Dendritic cell treated with granulocyte-macrophage colony-stimulating factor and Interleukin-4, amounts not matched to agents 40 ng/mL and 50 ng/mL, for 4 days (primary cell): ENCODE measurements around the gene VCPKMT.
"Not testable (repeated sequence)": the region's sequence is repeated elsewhere in the genome, so short reads cannot be mapped to it uniquely, and the experiment has no call there.

Experiments used
- H3K27ac Mint-ChIP-seq: one replicate; pipeline ENCODE4 v1.8.0; 2022; ENCODE audit warnings: mild to moderate bottlenecking, mixed read lengths
- H3K27me3 Mint-ChIP-seq: one replicate; pipeline ENCODE4 v1.8.0; 2022; ENCODE audit warnings: mild to moderate bottlenecking, mixed read lengths
- H3K36me3 Mint-ChIP-seq: one replicate; pipeline ENCODE4 v1.8.0; 2022; ENCODE audit warnings: low read depth, mixed read lengths
- H3K4me1 Mint-ChIP-seq: one replicate; pipeline ENCODE4 v1.8.0; 2022; ENCODE audit warnings: low read depth, mixed read lengths
- H3K4me3 Mint-ChIP-seq: one replicate; pipeline ENCODE4 v1.8.0; 2022; ENCODE audit warnings: mild to moderate bottlenecking, moderate library complexity, mixed read lengths
- H3K9me3 Mint-ChIP-seq: one replicate; pipeline ENCODE4 v1.8.0; 2022; ENCODE audit warnings: mixed read lengths
- intact Hi-C: fragments of 100-400 bp; cut with micrococcal nuclease; formaldehyde crosslinking; loops from one replicate; pipeline ENCODE4 v1.15.0; 2022

Gene VCPKMT

GRCh38 chr14:50086321-50086711 lies 30.1 kb downstream of the VCPKMT start:
- Mint-ChIP-seq H3K4me3 (no peak overlapping the region), H3K27ac (no peak overlapping the region), H3K27me3 (no peaks in the 10 kb centered on the region), H3K36me3 (peaks cover 6% of the 10 kb centered on the region), H3K9me3 (no peaks in the 10 kb centered on the region), H3K4me1 (peaks cover 69% of the 10 kb centered on the region)
- intact Hi-C loops: no loop called here

- peaks cover 63% of the 10 kb centered on the region for H3K4me1 Mint-ChIP-seq
- H3K36me3 Mint-ChIP-seq: peaks cover 6% of the 10 kb centered on the region
- H3K4me3 Mint-ChIP-seq: no peak overlapping the region
- H3K27me3 Mint-ChIP-seq: no peaks in the 10 kb centered on the region
- H3K9me3 Mint-ChIP-seq: no peaks in the 10 kb centered on the region
- intact Hi-C loops: no loop called here
- no peak overlapping the region for H3K27ac Mint-ChIP-seq
Measured at GRCh38 chr14:50085570-50086320, 30.6 kb downstream of the VCPKMT start.

GRCh38 chr14:50084666-50085065 lies 31.7 kb downstream of the VCPKMT start:
- H3K9me3 Mint-ChIP-seq: no peaks in the 10 kb centered on the region
- peaks cover 6% of the 10 kb centered on the region for H3K36me3 Mint-ChIP-seq
- H3K27ac Mint-ChIP-seq: no peak overlapping the region
- H3K4me1 Mint-ChIP-seq: peaks cover 54% of the 10 kb centered on the region
- H3K4me3 Mint-ChIP-seq: no peak overlapping the region
- H3K27me3 Mint-ChIP-seq: no peaks in the 10 kb centered on the region
- intact Hi-C loops: no loop called here

GRCh38 chr14:50083467-50084337 lies 32.7 kb downstream of the VCPKMT start:
- Mint-ChIP-seq H3K27ac (peak overlapping the region; percentile 83), H3K27me3 (no peaks in the 10 kb centered on the region), H3K9me3 (no peaks in the 10 kb centered on the region), H3K4me1 (peaks cover 54% of the 10 kb centered on the region), H3K4me3 (no peak overlapping the region), H3K36me3 (peaks cover 6% of the 10 kb centered on the region)
- intact Hi-C loops: loop anchor here (2.0 kb wide), 1 partner anchor 19 kb away; no protein-coding TSS in a partner anchor

GRCh38 chr14:50082784-50083466 lies 33.4 kb downstream of the VCPKMT start:
- H3K4me1 Mint-ChIP-seq: peaks cover 54% of the 10 kb centered on the region
- peaks cover 6% of the 10 kb centered on the region for H3K36me3 Mint-ChIP-seq
- intact Hi-C loops: loop anchor here (2.0 kb wide), 1 partner anchor 18 kb away; no protein-coding TSS in a partner anchor
- H3K27me3 Mint-ChIP-seq: no peaks in the 10 kb centered on the region
- no peak overlapping the region for H3K4me3 Mint-ChIP-seq
- peak overlapping the region; percentile 83 for H3K27ac Mint-ChIP-seq
- H3K9me3 Mint-ChIP-seq: no peaks in the 10 kb centered on the region

- Mint-ChIP-seq H3K4me3 (no peak overlapping the region), H3K4me1 (peaks cover 52% of the 10 kb centered on the region), H3K9me3 (no peaks in the 10 kb centered on the region), H3K27ac (peak overlapping the region; percentile 83), H3K27me3 (no peaks in the 10 kb centered on the region), H3K36me3 (peaks cover 6% of the 10 kb centered on the region)
- intact Hi-C loops: loop anchor here (2.0 kb wide), 1 partner anchor 18 kb away; no protein-coding TSS in a partner anchor
Measured at GRCh38 chr14:50082308-50082742, 34.0 kb downstream of the VCPKMT start.

- not testable (repeated sequence) for H3K27ac Mint-ChIP-seq, H3K4me3 Mint-ChIP-seq
- peaks cover 32% of the 10 kb centered on the region for H3K4me1 Mint-ChIP-seq
Measured at GRCh38 chr14:50079103-50079502, 37.3 kb downstream of the VCPKMT start.

GRCh38 chr14:50073663-50074062 lies 42.7 kb downstream of the VCPKMT start:
- H3K9me3 Mint-ChIP-seq, H3K27me3 Mint-ChIP-seq, H3K36me3 Mint-ChIP-seq, H3K27ac Mint-ChIP-seq, intact Hi-C loops, H3K4me3 Mint-ChIP-seq: not testable (repeated sequence)
- peaks cover 18% of the 10 kb centered on the region for H3K4me1 Mint-ChIP-seq

More at GRCh38 chr14:50079103-50079502, 37.3 kb downstream of the VCPKMT start:
- H3K36me3 Mint-ChIP-seq, H3K9me3 Mint-ChIP-seq, intact Hi-C loops, H3K27me3 Mint-ChIP-seq: not testable (repeated sequence)

- Mint-ChIP-seq H3K27me3 (no peaks in the 10 kb centered on the region), H3K4me1 (peaks cover 12% of the 10 kb centered on the region), H3K4me3 (no peak overlapping the region), H3K36me3 (no peaks in the 10 kb centered on the region), H3K9me3 (no peaks in the 10 kb centered on the region), H3K27ac (no peak overlapping the region)
- intact Hi-C loops: no loop called here
Measured at GRCh38 chr14:50072395-50072794, 44.0 kb downstream of the VCPKMT start.

GRCh38 chr14:50070840-50071548 lies 45.4 kb downstream of the VCPKMT start:
- Mint-ChIP-seq H3K27ac (peak overlapping the region; percentile 37), H3K9me3 (no peaks in the 10 kb centered on the region), H3K4me1 (peaks cover 23% of the 10 kb centered on the region), H3K36me3 (no peaks in the 10 kb centered on the region), H3K4me3 (no peak overlapping the region), H3K27me3 (no peaks in the 10 kb centered on the region)
- intact Hi-C loops: no loop called here

GRCh38 chr14:50070230-50070629 lies 46.1 kb downstream of the VCPKMT start:
- no peak overlapping the region for H3K27ac Mint-ChIP-seq
- intact Hi-C loops: no loop called here
- no peaks in the 10 kb centered on the region for H3K9me3 Mint-ChIP-seq
- H3K36me3 Mint-ChIP-seq: no peaks in the 10 kb centered on the region
- H3K4me3 Mint-ChIP-seq: no peak overlapping the region
- H3K27me3 Mint-ChIP-seq: no peaks in the 10 kb centered on the region
- peaks cover 31% of the 10 kb centered on the region for H3K4me1 Mint-ChIP-seq

- Mint-ChIP-seq H3K4me1 (peaks cover 40% of the 10 kb centered on the region), H3K4me3 (no peak overlapping the region)
- intact Hi-C loops: loop anchor here (10.0 kb wide), 1 partner anchor 65 kb away; no protein-coding TSS in a partner anchor
Measured at GRCh38 chr14:50069325-50069724, 47.0 kb downstream of the VCPKMT start.

GRCh38 chr14:50068496-50068895 lies 47.9 kb downstream of the VCPKMT start:
- Mint-ChIP-seq H3K36me3 (no peaks in the 10 kb centered on the region), H3K4me3 (no peak overlapping the region), H3K4me1 (peaks cover 48% of the 10 kb centered on the region), H3K27ac (no peak overlapping the region), H3K9me3 (no peaks in the 10 kb centered on the region), H3K27me3 (no peaks in the 10 kb centered on the region)
- intact Hi-C loops: loop anchor here (10.0 kb wide), 1 partner anchor 64 kb away; no protein-coding TSS in a partner anchor

More at GRCh38 chr14:50069325-50069724, 47.0 kb downstream of the VCPKMT start:
- Mint-ChIP-seq H3K36me3 (no peaks in the 10 kb centered on the region), H3K27me3 (no peaks in the 10 kb centered on the region), H3K27ac (no peak overlapping the region), H3K9me3 (no peaks in the 10 kb centered on the region)
